Fibroblast of peridontal ligament (primary cell): ENCODE results near the gene MYBPC2.
A peak's percentile ranks its signal among the peaks of the same experiment; 100 is the strongest.

Experiments used
- DNase-seq: peaks from one replicate; pipeline ENCODE4 v3.0.0-alpha.2; 2010; ENCODE audit errors: extremely low read depth

The MYBPC2 gene

DNA sequence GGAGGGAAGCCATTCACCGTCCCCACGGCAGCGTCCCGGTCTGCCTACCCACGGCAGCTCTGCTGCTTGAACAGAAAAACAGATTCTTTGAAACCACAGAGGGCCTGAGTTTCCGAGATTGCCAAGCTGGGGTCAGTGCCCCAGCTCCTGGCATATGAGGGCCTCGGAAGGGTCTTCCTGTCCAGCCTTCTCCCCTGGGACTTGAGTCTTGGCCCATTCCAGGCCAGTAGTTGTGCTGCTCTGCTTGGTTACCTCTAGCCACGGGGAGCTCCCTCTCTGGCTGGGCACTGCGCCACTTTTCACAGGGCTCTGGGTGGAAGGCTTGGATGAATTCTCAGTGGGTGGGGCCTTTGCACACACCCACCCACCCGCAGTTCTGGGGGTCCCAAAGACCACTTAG is 22.6 kb upstream of the MYBPC2 start:
- no peak for DNase-seq

DNA sequence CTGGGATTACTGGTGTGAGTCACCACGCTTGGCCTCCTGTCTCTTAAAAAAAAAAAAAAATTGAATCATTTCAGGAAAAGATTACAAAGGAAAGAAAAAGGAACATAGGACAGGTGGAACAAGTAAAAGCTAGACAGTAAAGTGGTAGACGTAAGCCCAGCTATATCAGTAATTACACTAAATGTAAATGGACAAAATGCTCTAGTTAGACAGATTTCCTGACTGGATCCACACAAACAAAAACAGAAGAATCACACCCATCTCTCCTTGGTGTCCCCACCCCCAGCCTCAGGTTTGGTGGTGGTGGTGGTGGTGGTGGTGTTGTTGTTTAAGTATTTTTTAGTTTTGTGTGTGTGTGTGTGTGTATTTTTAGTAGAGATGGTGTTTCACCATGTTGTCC is 20.3 kb upstream of the MYBPC2 start:
- no peak for DNase-seq

GRCh38 chr19:50413096-50413495 is 19.6 kb upstream of the MYBPC2 start:
- DNase-seq: no peak

- no peak for DNase-seq
Measured at GRCh38 chr19:50413531-50413930, 19.2 kb upstream of the MYBPC2 start.

DNA sequence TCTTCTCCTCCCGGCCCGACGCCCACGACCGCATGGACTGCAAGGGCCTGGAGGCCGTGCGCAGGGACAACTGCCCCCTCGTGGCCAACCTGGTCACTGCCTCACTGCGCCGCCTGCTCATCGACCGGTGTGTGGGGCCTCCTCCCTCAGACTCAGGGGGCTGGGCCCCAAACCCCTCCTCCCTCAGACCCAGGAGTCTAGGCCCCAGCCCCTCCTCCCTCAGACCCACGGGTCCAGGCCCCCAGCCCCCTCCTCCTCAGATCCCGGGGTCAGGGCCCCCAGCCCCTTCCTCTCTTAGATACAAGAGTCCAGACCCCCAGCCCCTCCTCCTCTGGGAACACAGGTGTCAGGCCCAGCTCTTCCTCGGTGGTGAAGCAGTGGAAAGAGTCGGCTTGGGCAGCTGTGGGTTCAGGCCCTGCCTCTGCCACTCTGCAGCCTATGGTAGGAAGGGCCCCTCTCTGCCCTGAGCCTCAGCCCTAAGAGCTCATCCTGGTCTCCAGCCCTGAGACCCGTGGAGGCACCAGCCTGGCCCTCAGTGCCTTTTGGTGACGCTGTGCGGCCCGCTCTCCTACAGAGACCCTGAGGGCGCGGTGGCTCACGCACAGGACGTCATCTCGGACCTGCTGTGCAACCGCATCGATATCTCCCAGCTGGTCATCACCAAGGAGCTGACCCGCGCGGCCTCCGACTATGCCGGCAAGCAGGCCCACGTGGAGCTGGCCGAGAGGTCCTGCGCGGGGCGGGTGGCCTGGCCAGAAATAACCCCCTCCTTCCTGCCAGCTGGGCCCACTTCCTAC is 17.6 kb upstream of the MYBPC2 start:
- peak; percentile 48 for DNase-seq

GRCh38 chr19:50415661-50416033 is 17.0 kb upstream of the MYBPC2 start:
- no peak for DNase-seq

- no peak for DNase-seq
Measured at GRCh38 chr19:50416034-50416977, 16.4 kb upstream of the MYBPC2 start.

DNA sequence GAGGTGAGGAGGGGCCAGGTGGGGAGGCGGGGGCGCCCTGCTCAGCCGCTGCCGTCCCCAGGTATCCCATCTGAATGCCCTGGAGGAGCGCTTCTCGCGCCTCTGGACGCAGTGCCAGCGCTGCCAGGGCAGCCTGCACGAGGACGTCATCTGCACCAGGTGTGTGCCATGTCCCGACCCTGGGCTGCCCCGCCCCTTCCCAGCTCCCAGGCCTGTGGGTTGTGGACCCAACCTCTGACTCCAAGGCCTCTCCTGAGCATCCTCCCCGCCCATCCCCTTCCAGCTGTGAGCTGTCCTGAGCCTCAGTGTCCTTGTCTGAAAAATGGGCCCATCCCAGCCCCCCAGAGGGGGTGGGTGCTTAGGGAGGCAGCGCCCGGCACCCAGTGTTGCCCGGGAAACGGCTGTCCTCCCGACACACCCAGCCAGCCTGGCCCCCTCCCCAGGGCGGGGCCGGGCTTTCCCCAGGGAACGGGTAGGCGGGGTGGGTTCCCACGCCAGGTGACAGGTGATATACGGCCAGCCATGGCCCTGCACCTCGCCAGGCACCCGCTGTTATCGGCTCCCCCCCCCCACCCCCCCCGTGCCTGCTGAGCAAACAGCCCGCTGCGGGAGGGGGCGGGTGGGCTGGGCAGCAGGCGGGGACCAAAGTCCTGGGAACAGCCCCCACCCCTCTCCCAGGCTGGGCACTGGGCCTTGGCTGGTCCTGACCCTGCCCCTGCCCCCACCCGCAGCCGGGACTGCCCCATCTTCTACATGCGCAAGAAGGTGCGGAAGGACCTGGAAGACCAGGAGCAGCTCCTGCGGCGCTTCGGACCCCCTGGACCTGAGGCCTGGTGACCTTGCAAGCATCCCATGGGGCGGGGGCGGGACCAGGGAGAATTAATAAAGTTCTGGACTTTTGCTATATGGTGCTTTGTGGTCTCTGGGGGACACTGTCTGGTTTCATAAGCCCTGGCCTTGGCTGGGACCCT is 15.3 kb upstream of the MYBPC2 start:
- no peak for DNase-seq

DNA sequence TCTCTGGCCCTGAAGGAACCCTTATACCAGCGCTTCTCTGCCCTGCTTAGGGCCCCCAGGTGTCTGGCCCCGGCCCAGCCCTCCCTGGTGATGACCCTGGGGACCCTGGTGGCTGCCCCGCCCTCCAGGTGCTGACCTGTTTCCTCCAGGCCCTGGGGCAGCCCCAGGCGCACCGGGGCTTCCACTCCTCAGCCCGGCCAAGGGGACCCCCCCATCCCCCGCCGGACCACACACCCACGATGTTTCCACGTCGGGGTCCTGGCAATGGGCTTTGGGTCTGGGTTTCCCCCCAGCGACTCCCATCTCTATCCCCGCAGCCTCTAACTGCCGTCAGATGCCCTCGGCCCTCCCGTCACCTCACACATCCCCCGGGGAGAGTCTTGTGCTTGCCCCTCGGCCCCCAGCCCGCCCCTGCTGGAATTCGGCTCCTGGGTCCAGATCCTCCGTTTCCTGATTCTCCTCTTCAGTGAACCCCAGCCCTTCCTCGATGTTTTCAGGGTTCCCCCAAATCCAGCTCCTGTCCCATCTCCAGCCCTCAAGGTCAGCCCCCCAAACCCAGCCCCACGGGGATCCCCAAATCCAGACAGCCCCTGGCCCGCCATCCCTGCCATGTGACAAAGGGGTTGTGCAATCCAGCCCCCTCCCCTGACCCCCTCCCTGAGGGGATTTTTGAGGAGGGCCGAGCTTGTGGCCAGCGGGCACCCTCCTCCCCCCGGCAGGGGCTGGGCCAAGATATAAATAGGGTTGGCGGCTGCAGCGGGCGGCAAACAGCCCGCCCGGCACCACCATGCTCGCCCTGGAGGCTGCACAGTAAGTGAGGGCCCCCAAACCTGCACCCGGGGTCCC is 14.3 kb upstream of the MYBPC2 start, which contains the start of gene SPIB:
Gene SPIB, plus strand, starts transcription at position 763 of the 846 bp plus-strand sequence. Its CDS starts 25 bp downstream, at position 788.
- DNase-seq: no peak

GRCh38 chr19:50419022-50419579 is 13.6 kb upstream of the MYBPC2 start:
- no peak for DNase-seq

DNA sequence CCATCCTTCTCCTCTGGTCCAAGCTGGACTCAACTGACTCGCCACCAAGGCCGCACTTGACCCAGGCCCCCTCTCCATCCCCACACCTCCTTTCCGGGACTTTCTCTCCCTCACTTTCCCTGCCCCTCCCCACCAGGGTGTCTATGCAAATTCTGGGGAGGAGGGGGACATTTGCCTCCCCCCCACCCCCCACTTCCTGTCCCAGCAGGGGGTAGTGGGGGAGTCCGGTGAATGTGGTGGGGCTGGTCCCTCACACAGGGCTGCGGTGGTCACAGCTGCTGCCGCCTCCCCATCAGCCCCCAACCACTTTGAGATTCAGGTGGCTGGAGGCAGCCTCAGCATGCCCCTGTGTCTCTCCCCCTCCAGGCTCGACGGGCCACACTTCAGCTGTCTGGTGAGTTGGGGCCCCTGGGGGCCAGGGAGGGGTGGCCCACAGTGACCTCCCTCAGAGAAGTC is 13.1 kb upstream of the MYBPC2 start:
- DNase-seq: no peak

GRCh38 chr19:50420127-50420526 is 12.6 kb upstream of the MYBPC2 start:
- DNase-seq: no peak

- DNase-seq: no peak
Measured at GRCh38 chr19:50420808-50421207, 11.9 kb upstream of the MYBPC2 start.

DNA sequence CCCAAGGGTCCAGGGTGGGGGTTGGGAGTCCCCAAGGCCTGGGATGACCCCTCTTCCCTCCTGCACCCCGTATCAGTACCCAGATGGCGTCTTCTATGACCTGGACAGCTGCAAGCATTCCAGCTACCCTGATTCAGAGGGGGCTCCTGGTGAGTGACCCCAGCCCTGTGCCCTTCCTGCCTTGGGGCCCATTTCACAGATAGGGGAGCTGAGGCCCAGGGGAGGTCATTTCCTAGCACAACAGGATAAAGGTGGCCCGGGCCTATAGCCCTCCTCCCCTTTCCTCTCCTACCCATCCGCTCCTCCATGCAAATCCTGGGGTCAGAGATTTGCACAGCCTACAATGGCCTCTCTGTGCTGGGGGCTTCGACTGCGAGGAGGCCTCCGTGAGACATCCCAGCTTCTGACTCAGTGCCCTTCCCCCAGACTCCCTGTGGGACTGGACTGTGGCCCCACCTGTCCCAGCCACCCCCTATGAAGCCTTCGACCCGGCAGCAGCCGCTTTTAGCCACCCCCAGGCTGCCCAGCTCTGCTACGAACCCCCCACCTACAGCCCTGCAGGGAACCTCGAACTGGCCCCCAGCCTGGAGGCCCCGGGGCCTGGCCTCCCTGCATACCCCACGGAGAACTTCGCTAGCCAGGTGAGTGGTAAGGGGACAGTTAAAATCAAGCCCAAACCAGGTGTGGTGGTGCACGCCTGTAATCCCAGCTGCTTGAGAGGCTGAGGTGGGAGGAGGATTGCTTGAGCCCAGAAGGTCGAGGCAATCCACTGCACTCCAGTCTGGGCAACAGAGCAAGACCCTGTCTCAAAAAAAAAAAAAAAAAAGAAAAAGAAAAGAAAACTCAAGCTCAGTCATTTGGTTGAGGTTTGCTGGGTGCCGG is 10.1 kb upstream of the MYBPC2 start:
- DNase-seq: no peak

DNA sequence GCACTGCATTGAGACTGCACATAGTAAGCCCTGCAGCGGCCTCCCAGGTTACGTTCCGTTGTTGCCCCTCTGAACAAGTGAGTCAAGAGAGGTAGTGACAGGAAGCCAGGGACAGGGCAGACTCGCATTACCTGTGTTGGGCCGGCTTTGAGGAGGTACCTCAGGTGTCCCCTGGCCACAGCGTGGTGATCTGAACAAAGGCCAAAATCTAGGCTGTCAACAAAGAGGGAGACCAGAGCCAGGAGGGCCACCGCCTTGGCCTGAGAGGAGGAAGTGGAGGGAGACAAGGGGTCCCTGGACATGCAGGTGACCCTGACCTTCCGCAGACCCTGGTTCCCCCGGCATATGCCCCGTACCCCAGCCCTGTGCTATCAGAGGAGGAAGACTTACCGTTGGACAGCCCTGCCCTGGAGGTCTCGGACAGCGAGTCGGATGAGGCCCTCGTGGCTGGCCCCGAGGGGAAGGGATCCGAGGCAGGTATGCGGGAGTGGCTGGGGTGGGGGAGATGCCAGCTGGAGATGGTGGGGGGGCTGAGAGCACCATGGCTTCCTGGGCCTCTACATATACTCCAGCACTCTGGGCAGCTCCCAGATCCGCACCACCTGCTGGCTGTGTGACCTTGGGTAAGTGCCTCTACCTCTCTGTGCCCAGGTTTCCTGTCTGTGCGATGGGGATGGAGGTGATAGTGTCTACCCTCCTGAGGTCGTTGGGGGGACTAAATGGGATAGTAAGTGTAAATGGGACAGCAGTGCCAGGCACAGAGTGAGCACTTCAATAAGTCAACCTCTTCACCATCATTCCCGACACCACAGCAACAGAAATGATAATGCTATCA is 9.2 kb upstream of the MYBPC2 start:
- no peak for DNase-seq

- no peak for DNase-seq
Measured at GRCh38 chr19:50425581-50425980, 7.1 kb upstream of the MYBPC2 start.

GRCh38 chr19:50427318-50427925 is 5.3 kb upstream of the MYBPC2 start:
- DNase-seq: no peak

- peak; percentile 75 for DNase-seq
Measured at GRCh38 chr19:50427997-50428425, 4.7 kb upstream of the MYBPC2 start.
